GM12878 (cell line): ENCODE results near the gene TRAF5. TPM values are rescaled to one million over a fixed set of nuclear protein-coding genes. Genes with fewer than 3 reads are reported as not detected.

Experiments
- ATAC-seq: fragments of 200-7000 bp; cut with Tn5 transposase; 3 replicates; pipeline ENCODE4 v1.9.1; 2020; ENCODE audit warnings: mild to moderate bottlenecking, moderate library complexity
- BruUV-seq: library from RNA; stranded (reverse); fragments of 400-500 nt; replicated peaks from 2 replicates; lab custom pipeline; 2021; lab: Mats Ljungman, UMichigan
- CTCF ChIA-PET: fragments of 300-600 bp; sonication (Branson Sonifier 250); formaldehyde crosslinking; extraction: SDS; loops from one replicate; lab custom pipeline; 2021; ENCODE audit warnings: inconsistent platforms; lab: Yijun Ruan, JAX
- POLR2A ChIA-PET: fragments of 350-600 bp; formaldehyde crosslinking; extraction: SDS; loops from one replicate; lab custom pipeline; 2021; ENCODE audit warnings: inconsistent platforms; lab: Charles Lee
- RAD21 ChIA-PET: fragments of 300-600 bp; sonication (Branson Sonifier 250); formaldehyde crosslinking; loops from one replicate; lab custom pipeline; 2023; ENCODE audit warnings: antibody characterized with exemption; ENCODE audit not compliant: unreplicated experiment; lab: Charles Lee
- SMC1A ChIA-PET: fragments of 300-600 bp; sonication (Branson Sonifier 250); formaldehyde crosslinking; loops from one replicate; lab custom pipeline; 2023; ENCODE audit not compliant: unreplicated experiment, uncharacterized antibody; lab: Charles Lee
- DNase-seq: peaks from one replicate; pipeline ENCODE4 v3.0.0-alpha.2; 2011; ENCODE audit warnings: low read depth, low spot score
- FAIRE-seq: peaks from 3 replicates; lab custom pipeline; 2011; peaks lifted over from hg19 to GRCh38; lab: Jason Lieb, UNC
- H2AFZ ChIP-seq: 2 replicates; pipeline ENCODE4 v1.6.0; 2011; ENCODE audit warnings: low read depth, low read length, control low read depth; ENCODE audit not compliant: control insufficient read depth
- H3K27ac ChIP-seq: 2 replicates; pipeline ENCODE4 v1.5.1; 2011; ENCODE audit warnings: control low read depth; ENCODE audit not compliant: control insufficient read depth, insufficient read depth
- H3K27me3 ChIP-seq, 2 experiments: replicated peaks in 1 of 2; 2 replicates each; pipeline versions ENCODE4 v1.6.0 to v1.6.1; 2011; ENCODE audit warnings: low read length in 1 of 2; ENCODE audit not compliant: control insufficient read depth in 2 of 2, insufficient read depth in 2 of 2
- H3K36me3 ChIP-seq, 2 experiments: 2 replicates each; pipeline ENCODE4 v1.5.1; 2011; ENCODE audit warnings: low read length in 1 of 2; ENCODE audit not compliant: control insufficient read depth in 2 of 2, insufficient read depth in 2 of 2
- H3K4me1 ChIP-seq: 2 replicates; pipeline ENCODE4 v1.6.1; 2011; ENCODE audit warnings: mild to moderate bottlenecking, low read length, moderate library complexity, mixed read lengths; ENCODE audit not compliant: control insufficient read depth, insufficient read depth
- H3K4me2 ChIP-seq: 2 replicates; pipeline ENCODE4 v1.6.0; 2011; ENCODE audit warnings: control low read depth; ENCODE audit not compliant: control insufficient read depth, insufficient read depth
- H3K4me3 ChIP-seq: fragments of 200-600 bp; sonication (generic); 2 replicates; pipeline ENCODE4 v1.5.1; 2016
- H3K79me2 ChIP-seq: 2 replicates; pipeline ENCODE4 v1.6.0; 2011; ENCODE audit warnings: low read length; ENCODE audit not compliant: control insufficient read depth, insufficient read depth
- H3K9ac ChIP-seq: 2 replicates; pipeline ENCODE4 v1.8.0; 2011; ENCODE audit warnings: low read length, control low read depth, mixed read lengths; ENCODE audit not compliant: control insufficient read depth, insufficient read depth
- H3K9me3 ChIP-seq: replicated peaks from 3 replicates; pipeline ENCODE4 v1.5.1; 2011; ENCODE audit warnings: mild to moderate bottlenecking, low read length; ENCODE audit not compliant: control insufficient read depth, insufficient read depth
- H4K20me1 ChIP-seq: 2 replicates; pipeline ENCODE4 v1.6.0; 2011; ENCODE audit not compliant: control insufficient read depth, insufficient read depth
- CBX3 ChIP-seq: fragments of 200-600 bp; sonication (generic); IDR thresholded peaks from 2 replicates; pipeline ENCODE4 v1.6.1; 2016; ENCODE audit warnings: low read depth, borderline replicate concordance
- CHD4 ChIP-seq: fragments of 200-600 bp; sonication (generic); IDR thresholded peaks from 2 replicates; pipeline ENCODE4 v1.6.1; 2016; ENCODE audit warnings: mild to moderate bottlenecking
- HDAC2 ChIP-seq: fragments of 200-600 bp; sonication (generic); IDR thresholded peaks from 2 replicates; pipeline ENCODE4 v1.6.1; 2017
- HDAC6 ChIP-seq: fragments of 200-600 bp; sonication (generic); IDR thresholded peaks from one replicate; pipeline ENCODE4 v1.8.0; 2017; ENCODE audit warnings: antibody characterized with exemption; ENCODE audit not compliant: unreplicated experiment
- MEF2B ChIP-seq: fragments of 450-650 bp; IDR thresholded peaks from 2 replicates; pipeline ENCODE4 v1.6.1; 2018; ENCODE audit warnings: mild to moderate bottlenecking, moderate library complexity; ENCODE audit not compliant: partially characterized antibody, poor library complexity, severe bottlenecking
- PML ChIP-seq: IDR thresholded peaks from 2 replicates; pipeline ENCODE4 v1.6.1; 2012; ENCODE audit warnings: low read length, inconsistent platforms
- RB1 ChIP-seq: fragments of 450-650 bp; formaldehyde crosslinking; IDR thresholded peaks from 2 replicates; pipeline ENCODE4 v1.6.1; 2017; ENCODE audit warnings: mild to moderate bottlenecking, borderline replicate concordance
- YBX1 ChIP-seq: fragments of 450-650 bp; IDR thresholded peaks from 2 replicates; pipeline ENCODE4 v1.6.1; 2016; ENCODE audit warnings: antibody characterized with exemption
- ZNF384 ChIP-seq: IDR thresholded peaks from 2 replicates; pipeline ENCODE4 v1.6.1; 2012; ENCODE audit warnings: low read depth, mild to moderate bottlenecking, low read length, improper control_type of control experiment, borderline replicate concordance
- WGBS: methylation state at CpG from one replicate; pipeline ENCODE4 v1.1.6; 2016; ENCODE audit warnings: low lambda C conversion rate; ENCODE audit not compliant: insufficient replicate concordance, insufficient coverage; ENCODE audit errors: missing lambda C conversion rate; 5-methylcytosine and 5-hydroxymethylcytosine counted together
- in situ Hi-C: fragments of 300-500 bp; cut with MboI; formaldehyde crosslinking; loops from 9 replicates; pipeline ENCODE4 v1.14.3; 2018; ENCODE audit warnings: mixed read lengths
- intact Hi-C: fragments of 100-400 bp; cut with micrococcal nuclease; formaldehyde crosslinking; loops from one replicate; pipeline ENCODE4 v1.14.2; 2022; ENCODE audit not compliant: unreplicated experiment
- polyA plus RNA-seq, 11 experiments: library from polyadenylated mRNA; depleted of rRNA in 4 of 11; unstranded in 6 of 11; stranded (reverse) in 5 of 11; fragments of >200 nt; fragmentation: Nextera tagmentation in 4 of 11; fragmentation: Illumina TruSeq in 1 of 11; extraction: Ambion mirVana in 4 of 11; extraction: Trizol in 1 of 11; gene quantifications; 1 replicate in 1 of 11; 2 replicates in 10 of 11; pipeline versions ENCODE4 v1.2.1 to v1.2.3, GENCODE V29; 2011 to 2016; ENCODE audit warnings: inconsistent platforms in 2 of 11, missing spikeins in 2 of 11, low read depth in 1 of 11
- total RNA-seq, 4 experiments: library from RNA; depleted of rRNA in 3 of 4; stranded (reverse); fragments of >200 nt in 3 of 4; fragmentation: Illumina TruSeq in 1 of 4; extraction: Trizol in 1 of 4; gene quantifications; 2 replicates each; pipeline versions ENCODE4 v1.2.1 to v1.2.3, GENCODE V29; 2013 to 2021

Gene TRAF5
- total and polyA plus RNA-seq, 10 of the 15 experiments (the other 5 are each of a cell fraction or from before 2014, with no cell fraction given), result 10.6 to 36.5 (median 26.3) TPM

- no TSS peak for BruUV-seq
- Histone ChIP-seq H2AFZ (no peak overlapping the region), H3K4me1 (peaks cover 4% of the 10 kb centered on the region; the same call in 1 of the 2 replicates), H3K4me2 (no peak overlapping the region), H3K27me3 (no peaks in the 10 kb centered on the region), H3K4me3 (no peak overlapping the region), H3K27ac (no peak overlapping the region), H3K79me2 (peaks cover 28% of the 10 kb centered on the region), H4K20me1 (no peaks in the 10 kb centered on the region), H3K9ac (no peak overlapping the region), H3K36me3 (peaks cover 0 to 2% of the 10 kb centered on the region in 2 experiments; a peak in 2 of 4 replicates), H3K9me3 (no peaks in the 10 kb centered on the region)
- TF ChIP-seq CHD4, result no peak
- no peak for TF ChIP-seq RB1
- TF ChIP-seq CBX3, result no peak
- no peak for TF ChIP-seq HDAC2
- TF ChIP-seq YBX1, result no peak
- TF ChIP-seq MEF2B, result no peak
- no peak for TF ChIP-seq HDAC6
- TF ChIP-seq PML, result no peak
- TF ChIP-seq ZNF384, result no peak
- in situ Hi-C loops, result no loop called here
- ChIA-PET CTCF (interaction anchor here (1.2 to 1.4 kb wide), 3 partner anchors 17 to 126 kb away, joined by 3 to 5 read pairs (median 3); no protein-coding TSS in a partner anchor), SMC1A (interaction anchor here (0.6 to 1.2 kb wide), 4 partner anchors 8 to 17 kb away, joined by 3 to 4 read pairs (median 3); no protein-coding TSS in a partner anchor), RAD21 (interaction anchor here (1.2 kb wide), 1 partner anchor 15 kb away, joined by 8 read pairs; no protein-coding TSS in a partner anchor), POLR2A (no interaction called here)
- DNase-seq, result no peak
- no peak for ATAC-seq
- intact Hi-C loops, result no loop called here
- FAIRE-seq, result no peak
- 65% methylated on average over 4 of the region's 4 CpGs for WGBS
These were observed 17.0 kb downstream of the TRAF5 start for GRCh38 chr1:211343607-211344006.
